ENCODE measurements around the gene MAP3K7.

Gene MAP3K7

GRCh38 chr6:90586836-90587638 is at the start of gene MAP3K7:
Gene MAP3K7 (minus strand): TSS chr6:90587072. CDS start chr6:90586883, 189 bp downstream.
- DNase-seq (ENCODE audit: low read depth), result peak; percentile 87

DNA sequence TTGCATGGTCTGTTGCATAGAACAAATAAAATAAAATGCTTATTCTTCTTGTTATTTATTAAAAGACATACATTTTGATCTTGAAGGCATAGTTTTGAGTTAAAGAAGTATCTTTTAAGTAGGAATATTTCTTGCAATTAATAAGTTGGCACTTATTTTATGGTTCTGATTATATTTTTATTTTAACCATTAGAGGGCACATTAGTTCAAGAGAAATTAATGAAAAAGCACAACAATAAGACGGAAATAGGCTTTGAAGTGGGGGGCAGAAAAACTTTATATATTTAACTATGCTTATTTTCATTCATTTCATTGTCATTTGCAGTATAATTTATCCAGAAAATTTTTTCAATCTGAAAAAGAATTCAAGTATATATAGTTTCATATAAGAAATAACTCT is 44.2 kb upstream of the MAP3K7 start:
- no peak for DNase-seq (ENCODE audit: low read depth)

- no peak for DNase-seq (ENCODE audit: low read depth)
Observed at GRCh38 chr6:90621581-90621980, 34.7 kb upstream of the MAP3K7 start.

DNA sequence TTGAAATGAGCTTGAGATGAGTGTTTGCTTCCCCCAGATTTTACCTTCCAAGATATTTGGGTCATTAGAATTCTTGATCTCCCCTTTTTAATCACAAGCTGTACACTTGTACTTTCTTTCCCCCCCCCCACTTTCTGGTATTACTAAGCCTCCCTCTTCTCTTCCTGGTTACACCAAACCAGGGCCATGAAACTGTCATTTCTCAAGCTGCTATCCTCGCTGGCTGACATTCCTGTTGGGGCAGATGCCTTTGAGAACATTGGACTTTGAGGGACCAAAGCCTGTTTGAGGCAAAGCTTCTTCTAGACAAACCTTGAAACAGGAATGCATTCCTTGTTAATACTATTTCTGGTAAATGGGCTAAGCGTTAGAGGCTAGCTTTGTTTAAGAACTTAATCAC is 32.3 kb upstream of the MAP3K7 start:
- DNase-seq (ENCODE audit: low read depth), result no peak

DNA sequence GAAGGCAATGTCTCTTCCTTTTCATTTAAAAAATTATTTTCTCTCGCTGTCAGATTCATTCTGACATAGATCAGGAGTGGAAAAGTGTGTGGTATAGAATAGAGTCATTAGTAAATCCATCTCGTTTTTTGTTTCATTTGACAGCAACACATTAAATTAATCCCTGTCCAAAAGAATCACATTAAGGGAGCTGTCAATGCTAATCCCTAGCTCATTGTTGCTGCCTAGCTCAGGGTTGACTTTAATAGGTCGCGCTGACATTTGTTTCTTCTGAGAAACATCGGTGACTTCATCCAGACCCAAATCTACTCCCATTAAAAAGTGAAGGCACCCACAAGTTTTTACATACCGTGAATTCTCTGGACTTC is 25.4 kb upstream of the MAP3K7 start:
- DNase-seq (ENCODE audit: low read depth), result no peak

DNA sequence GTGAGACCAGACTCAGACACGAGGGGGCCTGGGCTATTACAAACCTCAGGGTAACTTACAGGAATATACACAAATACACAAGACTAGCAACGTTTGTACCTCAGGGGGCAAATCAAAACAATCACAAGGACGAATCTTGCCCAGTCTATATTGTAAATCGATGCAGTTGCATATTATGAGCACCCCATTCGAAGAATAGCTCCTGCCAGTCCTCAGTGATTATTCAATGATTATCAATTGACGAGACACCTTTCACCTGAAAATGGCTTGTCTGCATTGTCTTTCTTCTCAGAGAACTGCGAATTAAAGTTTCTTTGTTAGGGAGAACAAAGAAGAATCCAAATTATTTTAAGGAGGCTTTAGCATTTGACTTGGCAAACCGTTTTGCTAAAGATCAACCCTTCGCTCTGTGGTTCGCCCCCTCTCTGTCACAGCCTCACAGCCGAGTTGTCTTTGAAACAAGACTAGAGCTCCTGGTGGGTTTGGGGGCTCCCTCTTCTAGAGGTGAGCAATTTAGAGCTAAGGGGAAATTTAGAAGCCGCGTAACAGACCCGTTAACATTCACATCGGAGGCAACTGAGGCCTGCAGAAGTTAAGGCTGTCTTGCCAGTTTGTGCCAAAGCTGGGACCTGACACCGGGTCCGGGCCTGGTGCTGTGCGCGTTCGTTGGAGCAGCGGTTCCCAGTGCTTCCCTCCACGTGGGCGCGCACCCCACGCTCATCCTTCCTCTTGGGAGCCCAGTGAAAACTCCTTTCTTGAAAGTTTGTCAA is 24.9 kb upstream of the MAP3K7 start:
- DNase-seq (ENCODE audit: low read depth), result no peak

DNA sequence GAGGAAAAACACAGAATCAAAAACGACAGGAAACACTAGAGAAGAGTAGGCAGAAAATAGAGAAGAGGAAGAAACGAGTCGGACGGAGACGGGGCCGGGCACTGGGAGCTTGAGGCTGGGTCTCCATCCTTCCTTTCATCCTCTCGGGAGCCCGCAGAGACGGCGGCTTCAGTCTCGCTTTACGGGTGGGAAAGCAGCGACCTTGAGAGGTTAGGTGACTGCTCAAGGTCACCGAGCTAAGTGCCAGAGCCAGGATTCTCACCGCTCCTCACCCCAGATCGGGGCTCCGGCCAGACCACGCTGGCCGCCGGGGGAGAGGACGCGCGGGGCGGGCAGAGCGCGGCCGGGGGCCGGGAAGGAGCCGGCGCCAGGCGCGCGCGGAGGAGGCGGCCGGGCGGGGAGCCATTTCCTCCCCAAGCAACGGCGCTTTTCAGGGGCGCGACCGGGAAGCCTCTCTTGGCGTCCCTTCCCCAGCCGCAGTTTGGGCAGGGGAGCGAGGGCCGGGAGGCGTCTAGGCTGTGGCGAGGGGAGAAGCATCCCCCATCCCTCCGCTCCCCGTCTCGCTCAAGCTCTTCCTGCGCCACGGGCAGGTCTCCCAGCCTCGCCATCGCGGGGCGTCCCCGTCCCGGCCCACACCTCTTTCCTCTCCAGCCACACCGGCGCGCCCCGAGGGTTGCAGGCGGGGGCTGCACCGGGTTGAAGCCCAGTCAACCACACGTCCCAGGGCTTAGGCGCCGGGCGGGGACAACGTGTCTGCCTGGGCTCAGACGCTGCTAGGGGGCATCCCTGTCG is 24.1 kb upstream of the MAP3K7 start:
- DNase-seq (ENCODE audit: low read depth), result no peak

DNA sequence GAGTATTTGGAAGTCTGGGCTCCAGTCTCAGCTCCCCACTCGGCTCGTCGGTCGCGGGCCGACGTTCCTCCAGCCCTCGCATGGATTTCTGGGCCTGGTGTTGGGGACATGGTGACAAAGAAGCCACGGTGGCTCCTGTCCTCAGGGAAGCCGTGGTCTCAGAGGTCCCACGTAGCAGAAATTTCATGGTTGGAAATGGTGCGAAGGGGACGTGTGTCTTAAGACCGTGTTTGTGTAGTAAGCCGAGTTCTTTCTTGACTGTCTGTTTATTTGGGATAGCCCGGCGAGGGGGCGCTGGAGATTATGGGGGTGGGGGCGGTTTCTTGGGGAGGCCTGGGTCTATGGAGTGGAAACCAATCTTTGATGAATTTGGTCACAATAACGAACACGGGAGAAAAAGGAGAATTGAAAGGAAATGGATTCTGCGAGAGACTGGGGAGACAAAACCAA is 23.5 kb upstream of the MAP3K7 start:
- DNase-seq (ENCODE audit: low read depth), result no peak

GRCh38 chr6:90605749-90606340 is 19.0 kb upstream of the MAP3K7 start:
- DNase-seq (ENCODE audit: low read depth), result no peak

DNA sequence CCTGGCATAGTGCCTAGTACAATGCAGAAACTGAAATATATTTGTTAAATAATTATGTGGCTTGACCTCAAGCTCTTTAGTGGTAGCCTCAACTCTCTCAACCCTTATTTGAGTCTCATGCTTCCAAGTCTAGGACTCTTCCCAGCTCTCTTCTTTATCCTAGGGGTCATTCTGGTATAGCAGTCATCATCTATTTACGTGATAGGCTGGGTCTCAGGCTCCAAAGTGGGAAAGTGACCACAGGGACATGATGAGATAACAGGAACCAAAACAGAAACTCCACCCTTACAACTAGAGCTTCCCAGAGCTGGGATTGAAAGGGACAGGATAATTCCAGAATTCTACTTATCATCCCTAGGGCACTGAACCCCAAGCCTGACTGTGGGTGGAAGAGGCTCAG is 17.7 kb upstream of the MAP3K7 start:
- no peak for DNase-seq (ENCODE audit: low read depth)

- DNase-seq (ENCODE audit: low read depth), result no peak
Observed at GRCh38 chr6:90599151-90599550, 12.3 kb upstream of the MAP3K7 start.

DNA sequence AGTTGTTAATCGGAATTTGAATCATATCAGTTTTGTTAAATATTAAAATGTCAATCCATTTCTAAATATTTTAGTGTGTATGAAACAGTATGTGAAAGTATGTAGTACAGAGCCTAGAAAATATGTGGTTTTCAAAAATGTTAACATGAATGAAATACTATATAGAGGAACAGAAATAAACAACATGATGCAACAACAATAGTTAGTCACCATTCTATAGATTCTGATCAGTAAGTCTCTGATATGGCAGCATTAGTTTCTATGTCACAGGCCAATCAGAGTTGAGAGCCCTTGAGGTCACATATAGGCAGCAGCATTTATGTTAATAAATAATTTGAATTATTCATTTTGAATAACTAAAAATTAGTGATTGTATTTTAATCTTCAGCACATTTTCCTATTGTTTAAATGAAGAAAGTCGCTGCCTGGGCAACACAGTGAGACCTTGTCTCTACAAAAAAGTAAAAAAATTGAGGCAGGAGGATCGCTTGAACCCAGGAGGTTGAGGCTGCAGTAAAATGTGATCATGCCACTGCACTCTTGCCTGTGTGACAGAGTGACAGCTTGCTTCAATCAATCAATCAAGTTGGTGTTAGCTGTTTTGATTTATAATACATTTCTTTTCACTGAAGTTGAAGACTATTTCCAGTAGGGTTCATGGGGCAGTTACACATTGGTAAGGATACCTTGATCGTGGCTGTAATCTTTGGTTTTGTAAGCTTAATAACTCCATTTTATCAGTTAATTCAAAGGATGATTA is 11.5 kb upstream of the MAP3K7 start:
- no peak for DNase-seq (ENCODE audit: low read depth)

GRCh38 chr6:90596967-90597539 is 10.2 kb upstream of the MAP3K7 start:
- DNase-seq (ENCODE audit: low read depth), result no peak

- DNase-seq (ENCODE audit: low read depth), result no peak
Observed at GRCh38 chr6:90595854-90596253, 9.0 kb upstream of the MAP3K7 start.

DNA sequence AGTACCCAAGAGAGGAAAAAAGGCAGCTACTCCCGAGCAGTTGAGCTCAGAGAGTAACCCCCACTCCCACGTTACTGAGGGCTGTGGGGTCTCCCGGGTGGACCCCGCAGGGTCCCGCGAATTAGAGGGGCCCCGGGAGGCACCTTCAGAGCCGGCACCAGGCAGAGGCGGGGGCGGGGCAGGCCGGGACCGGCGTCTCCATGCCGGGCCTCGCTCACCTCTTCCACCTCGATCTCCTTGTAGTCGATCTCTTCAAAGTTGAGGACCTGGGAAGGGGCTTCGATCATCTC is 381 bp downstream of the MAP3K7 start:
- DNase-seq (ENCODE audit: low read depth), result peak; percentile 20

GRCh38 chr6:90584636-90585255 is 2.1 kb downstream of the MAP3K7 start:
- DNase-seq (ENCODE audit: low read depth), result no peak

DNA sequence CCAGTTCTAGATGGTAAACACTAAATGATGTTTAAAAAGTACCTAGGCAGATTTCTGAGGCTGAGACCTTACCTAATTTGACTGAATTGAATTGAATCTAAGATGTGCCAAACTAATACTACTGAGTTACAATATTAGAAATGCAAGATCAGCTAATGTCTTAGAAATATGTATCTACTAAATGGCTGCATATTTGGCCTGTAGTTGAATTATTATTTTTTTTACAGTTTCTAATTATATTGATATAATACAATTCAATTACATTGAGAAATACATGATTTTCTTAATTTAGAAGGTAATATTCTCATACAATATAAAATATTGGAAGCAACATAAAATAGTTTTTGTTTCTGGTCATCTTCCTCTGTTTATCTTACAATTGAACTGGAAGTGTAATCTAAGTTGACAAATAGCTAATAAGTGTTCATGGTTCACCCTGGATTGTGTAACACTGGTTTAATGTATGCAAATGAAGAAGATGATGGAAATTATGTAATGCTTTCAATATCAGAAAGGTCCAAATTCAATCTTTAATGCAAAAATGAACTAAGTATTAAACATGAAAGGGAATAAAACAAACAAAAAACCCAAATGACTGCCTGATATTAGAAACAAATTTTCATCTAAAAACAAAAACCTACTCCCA is 2.9 kb downstream of the MAP3K7 start:
- DNase-seq (ENCODE audit: low read depth), result no peak

- DNase-seq (ENCODE audit: low read depth), result no peak
Observed at GRCh38 chr6:90583179-90583835, 3.6 kb downstream of the MAP3K7 start.

DNA sequence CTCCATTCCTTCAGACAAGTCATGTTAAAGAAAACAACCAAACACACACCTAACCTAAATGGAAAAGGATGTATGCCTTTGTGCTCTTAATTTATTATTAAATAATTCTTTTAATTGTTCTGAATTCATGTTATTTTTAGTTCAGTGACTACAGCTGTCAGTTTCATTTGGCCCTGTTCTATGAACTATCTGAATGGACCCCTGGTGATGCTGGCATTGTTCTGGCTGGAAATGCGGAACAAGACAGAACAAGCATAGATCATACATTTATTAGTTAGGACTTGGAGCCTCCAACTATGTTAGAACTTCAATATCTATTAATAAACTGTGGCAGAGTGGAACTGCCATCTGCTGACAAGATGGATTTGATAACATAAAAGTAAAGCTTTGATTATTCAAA is 5.7 kb downstream of the MAP3K7 start:
- DNase-seq (ENCODE audit: low read depth), result no peak
